DMS114 treated with DMSO at 0.1 percent for 48 hours (cell line): ENCODE results near the gene UST.

Source experiments
- DNase-seq: peaks from one replicate; lab custom pipeline; 2025; ENCODE audit not compliant: unreplicated experiment; lab: John Stamatoyannopoulos, UW

UST gene

GRCh38 chr6:148799647-148800046 lies 52.8 kb downstream of the UST start:
- no peak for DNase-seq

- DNase-seq = no peak
Measured at GRCh38 chr6:148800536-148800935, 53.7 kb downstream of the UST start.

GRCh38 chr6:148803979-148804378 lies 57.1 kb downstream of the UST start:
- DNase-seq = no peak

- no peak for DNase-seq
Measured at GRCh38 chr6:148805777-148806176, 58.9 kb downstream of the UST start.

GRCh38 chr6:148807784-148808183 lies 61.0 kb downstream of the UST start:
- DNase-seq = no peak

- no peak for DNase-seq
Measured at GRCh38 chr6:148808786-148809304, 62.0 kb downstream of the UST start.

GRCh38 chr6:148811459-148811858 lies 64.6 kb downstream of the UST start:
- no peak for DNase-seq

- DNase-seq = no peak
Measured at GRCh38 chr6:148814082-148814790, 67.4 kb downstream of the UST start.

- no peak for DNase-seq
Measured at GRCh38 chr6:148814869-148815268, 68.0 kb downstream of the UST start.

- no peak for DNase-seq
Measured at GRCh38 chr6:148816117-148816516, 69.3 kb downstream of the UST start.

GRCh38 chr6:148817689-148818088 lies 70.9 kb downstream of the UST start:
- DNase-seq = no peak

- DNase-seq = no peak
Measured at GRCh38 chr6:148818939-148819575, 72.2 kb downstream of the UST start.

GRCh38 chr6:148819852-148820251 lies 73.0 kb downstream of the UST start:
- no peak for DNase-seq

GRCh38 chr6:148822819-148823218 lies 76.0 kb downstream of the UST start:
- no peak for DNase-seq

GRCh38 chr6:148824291-148824690 lies 77.5 kb downstream of the UST start:
- DNase-seq = no peak

GRCh38 chr6:148824960-148825359 lies 78.1 kb downstream of the UST start:
- DNase-seq = no peak

GRCh38 chr6:148825492-148825891 lies 78.7 kb downstream of the UST start:
- no peak for DNase-seq

GRCh38 chr6:148827416-148828045 lies 80.7 kb downstream of the UST start:
- DNase-seq = no peak

GRCh38 chr6:148828047-148828446 lies 81.2 kb downstream of the UST start:
- no peak for DNase-seq

GRCh38 chr6:148829415-148830101 lies 82.7 kb downstream of the UST start:
- DNase-seq = no peak

- DNase-seq = no peak
Measured at GRCh38 chr6:148830614-148831013, 83.8 kb downstream of the UST start.

GRCh38 chr6:148831064-148831463 lies 84.2 kb downstream of the UST start:
- no peak for DNase-seq
